Transverse colon (tissue), 4 donors: ENCODE data around the gene KIAA1958. TPM values are rescaled to one million over a fixed set of nuclear protein-coding genes. Genes with fewer than 3 reads are reported as not detected.
"Not testable (repeated sequence)": the region's sequence is repeated elsewhere in the genome, so short reads cannot be mapped to it uniquely, and the experiment has no call there.

Experiments used
- DNase-seq: peaks from one replicate; pipeline ENCODE4 v3.0.0-alpha.2; 2019
- H3K27ac ChIP-seq, 4 donors: fragments of 200-600 bp; sonication (generic); 2 replicates each; pipeline ENCODE4 v1.5.1; 2016 to 2018; ENCODE audit warnings: inconsistent platforms in 4 of 4
- H3K27me3 ChIP-seq: fragments of 200-600 bp; sonication (generic); 2 replicates; pipeline ENCODE4 v1.5.1; 2017; ENCODE audit warnings: inconsistent platforms
- H3K36me3 ChIP-seq, 4 donors: fragments of 200-600 bp; sonication (generic); 2 replicates each; pipeline ENCODE4 v1.5.1; 2017 to 2019; ENCODE audit warnings: inconsistent platforms in 4 of 4
- H3K4me1 ChIP-seq, 4 donors: fragments of 200-600 bp; sonication (generic); 2 replicates each; pipeline ENCODE4 v1.5.1; 2017 to 2020; ENCODE audit warnings: inconsistent platforms in 4 of 4
- H3K4me3 ChIP-seq, 4 donors: fragments of 200-600 bp; sonication (generic); 1 replicate in 1 of 4; 2 replicates in 3 of 4; pipeline versions ENCODE4 v1.5.1 to v1.6.1; 2017 to 2019; ENCODE audit warnings: inconsistent platforms in 4 of 4
- H3K9me3 ChIP-seq, 2 donors: fragments of 200-600 bp; sonication (generic); 2 replicates each; pipeline ENCODE4 v1.5.1; 2017 to 2019; ENCODE audit warnings: inconsistent platforms in 2 of 2
- EP300 ChIP-seq: sonication (generic); formaldehyde crosslinking; IDR thresholded peaks from one replicate; pipeline ENCODE4 v1.6.1; 2017; ENCODE audit warnings: antibody characterized with exemption, low read depth
- POLR2A ChIP-seq: fragments of 450-650 bp; IDR thresholded peaks from one replicate; pipeline ENCODE4 v1.6.1; 2016; ENCODE audit warnings: antibody characterized with exemption, mild to moderate bottlenecking, moderate library complexity
- POLR2AphosphoS5 ChIP-seq, 3 donors: sonication (generic); formaldehyde crosslinking; IDR thresholded peaks; one replicate each; pipeline ENCODE4 v1.6.1; 2016; ENCODE audit warnings: antibody characterized with exemption in 3 of 3
- WGBS, 2 donors: methylation state at CpG; one replicate each; pipeline ENCODE4 v1.1.5; 2018; ENCODE audit warnings: low coverage in 1 of 2; 5-methylcytosine and 5-hydroxymethylcytosine counted together
- in situ Hi-C, 4 donors: fragments of 200-750 bp; cut with MboI; loops; one replicate each; pipeline versions ENCODE4 v1.15.0 to v1.15.1; 2017; ENCODE audit warnings: low sequenced_read_pairs in 3 of 4, low pct_ligation_motif_present in 1 of 4, low pct_unique_long_range_greater_than_20kb in 1 of 4
- intact Hi-C: fragments of 100-400 bp; cut with DNase I; formaldehyde crosslinking; loops from one replicate; pipeline ENCODE4 v1.15.1; 2023; ENCODE audit warnings: low total_unique reads
- total RNA-seq, 4 donors: library from RNA; depleted of rRNA; stranded (reverse); fragments of >200 nt; gene quantifications; one replicate each; pipeline ENCODE4 v1.1.0, GENCODE V29; 2016
- TF ChIP-seq, protein P1 (sequence below), 5 experiments: fragments of 200-600 bp in 3 of 5; fragments of 450-650 bp in 2 of 5; sonication (generic) in 3 of 5; IDR thresholded peaks; 1 replicate in 2 of 5; 2 replicates in 3 of 5; pipeline ENCODE4 v1.5.1; 2016 to 2017; ENCODE audit warnings: antibody characterized with exemption in 5 of 5, inconsistent platforms in 3 of 5, mild to moderate bottlenecking in 2 of 5, moderate library complexity in 1 of 5

KIAA1958 gene
- total RNA-seq, 4 donors from 2014 or later, result 5.0 to 12.4 (median 9.4) TPM

DNA sequence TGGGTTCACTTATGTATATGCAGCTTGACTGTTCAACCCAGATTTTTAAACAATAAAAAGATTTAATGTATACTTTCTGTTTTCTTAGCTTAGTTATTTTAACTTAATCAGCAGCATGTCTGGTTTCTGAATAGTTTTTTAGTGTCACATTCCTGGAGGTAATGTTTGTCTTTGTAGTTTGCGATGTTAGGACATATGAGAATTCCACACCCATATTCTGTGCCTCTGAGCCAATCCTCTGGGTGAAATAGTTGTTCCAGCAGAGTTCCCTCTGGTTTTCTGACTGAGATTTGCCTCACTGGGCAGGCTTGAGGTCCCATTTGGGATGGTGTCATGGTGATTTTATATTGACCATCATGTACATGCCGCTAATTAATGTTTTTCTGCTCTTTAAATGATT, 182.7 kb downstream of the KIAA1958 start:
- TF ChIP-seq EP300 (no peak), POLR2AphosphoS5 (IDR thresholded peaks at IDR 0.05) (no peak), POLR2A (no peak)
- TF ChIP-seq, protein P1, sequence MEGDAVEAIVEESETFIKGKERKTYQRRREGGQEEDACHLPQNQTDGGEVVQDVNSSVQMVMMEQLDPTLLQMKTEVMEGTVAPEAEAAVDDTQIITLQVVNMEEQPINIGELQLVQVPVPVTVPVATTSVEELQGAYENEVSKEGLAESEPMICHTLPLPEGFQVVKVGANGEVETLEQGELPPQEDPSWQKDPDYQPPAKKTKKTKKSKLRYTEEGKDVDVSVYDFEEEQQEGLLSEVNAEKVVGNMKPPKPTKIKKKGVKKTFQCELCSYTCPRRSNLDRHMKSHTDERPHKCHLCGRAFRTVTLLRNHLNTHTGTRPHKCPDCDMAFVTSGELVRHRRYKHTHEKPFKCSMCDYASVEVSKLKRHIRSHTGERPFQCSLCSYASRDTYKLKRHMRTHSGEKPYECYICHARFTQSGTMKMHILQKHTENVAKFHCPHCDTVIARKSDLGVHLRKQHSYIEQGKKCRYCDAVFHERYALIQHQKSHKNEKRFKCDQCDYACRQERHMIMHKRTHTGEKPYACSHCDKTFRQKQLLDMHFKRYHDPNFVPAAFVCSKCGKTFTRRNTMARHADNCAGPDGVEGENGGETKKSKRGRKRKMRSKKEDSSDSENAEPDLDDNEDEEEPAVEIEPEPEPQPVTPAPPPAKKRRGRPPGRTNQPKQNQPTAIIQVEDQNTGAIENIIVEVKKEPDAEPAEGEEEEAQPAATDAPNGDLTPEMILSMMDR (IDR thresholded peaks at IDR 0.05), result no peak
- WGBS, 2 donors, result 89 to 91% methylated on average over 2 of the region's 2 CpGs
- no peaks in the 10 kb centered on the region for H3K4me1 ChIP-seq
- no peaks in the 10 kb centered on the region for H3K27me3 ChIP-seq
- H3K36me3 ChIP-seq, result no peaks in the 10 kb centered on the region
- in situ Hi-C loops (no loop called here), intact Hi-C loops (no loop called here)
- H3K9me3 ChIP-seq, result no peaks in the 10 kb centered on the region
- H3K27ac ChIP-seq, result no peak overlapping the region
- H3K4me3 ChIP-seq, result no peak overlapping the region
- DNase-seq, result no peak

DNA sequence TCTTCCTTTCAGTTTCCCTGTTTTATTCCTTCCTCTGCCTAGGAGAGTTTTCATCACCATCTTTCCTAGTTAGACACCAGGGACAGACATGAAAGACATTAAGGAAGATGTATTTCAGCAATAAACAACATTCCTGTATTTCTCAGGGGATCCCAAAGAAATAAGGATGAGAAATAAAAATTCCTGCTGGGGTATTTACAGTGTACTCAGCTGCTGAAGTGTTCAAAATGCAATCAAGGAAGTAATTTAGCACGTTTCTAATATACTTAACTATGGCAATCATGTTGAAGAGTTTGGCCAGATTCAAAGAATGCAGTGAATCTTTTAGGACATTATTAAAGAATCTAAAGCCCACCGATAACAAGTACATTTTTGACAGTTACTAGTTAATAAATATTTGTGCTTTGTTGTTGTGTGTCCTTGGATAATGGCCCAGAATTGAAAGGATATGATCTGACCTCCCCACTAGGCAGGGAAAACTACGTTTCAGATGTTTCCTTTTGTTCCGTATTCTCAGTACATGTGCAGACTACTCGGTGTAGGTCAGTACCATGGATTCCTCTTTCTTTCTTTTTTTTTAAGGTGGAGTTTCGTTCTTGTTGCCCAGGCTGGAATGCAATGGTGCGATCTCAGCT, 184.5 kb downstream of the KIAA1958 start:
- Histone ChIP-seq H3K36me3 (no peaks in the 10 kb centered on the region), H3K4me1 (no peaks in the 10 kb centered on the region), H3K9me3 (no peaks in the 10 kb centered on the region), H3K27me3 (no peaks in the 10 kb centered on the region), H3K4me3 (no peak overlapping the region), H3K27ac (no peak overlapping the region)
- no peak for TF ChIP-seq POLR2A
- TF ChIP-seq, protein P1 (IDR thresholded peaks at IDR 0.05), result no peak
- no peak for TF ChIP-seq EP300
- TF ChIP-seq POLR2AphosphoS5 (IDR thresholded peaks at IDR 0.05), result no peak
- intact Hi-C loops (no loop called here), in situ Hi-C loops (no loop called here)
- 61 to 76% methylated on average over 5 to 7 of the region's 7 CpGs for WGBS, 2 donors
- DNase-seq, result no peak

DNA sequence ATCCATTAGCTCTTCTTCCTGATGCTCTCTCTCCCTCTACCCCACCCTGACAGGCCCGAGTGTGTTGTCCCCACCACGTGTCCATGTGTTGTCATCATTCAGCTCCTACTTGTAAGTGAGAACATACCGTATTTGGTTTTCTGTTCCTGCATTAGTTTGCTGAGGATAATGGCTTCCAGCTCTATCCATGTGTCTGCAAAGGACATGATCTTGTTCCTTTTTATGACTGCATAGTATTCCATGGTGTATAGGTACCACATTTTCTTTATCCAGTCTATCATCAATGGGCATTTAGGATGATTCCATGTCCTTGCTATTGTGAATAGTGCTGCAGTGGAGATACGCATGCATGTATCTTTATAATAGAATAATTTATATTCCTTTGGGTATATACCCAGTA, 186.6 kb downstream of the KIAA1958 start:
- in situ Hi-C loops, intact Hi-C loops: not testable (repeated sequence)
- WGBS, 2 donors, result 90 to 94% methylated on average over 4 of the region's 4 CpGs

DNA sequence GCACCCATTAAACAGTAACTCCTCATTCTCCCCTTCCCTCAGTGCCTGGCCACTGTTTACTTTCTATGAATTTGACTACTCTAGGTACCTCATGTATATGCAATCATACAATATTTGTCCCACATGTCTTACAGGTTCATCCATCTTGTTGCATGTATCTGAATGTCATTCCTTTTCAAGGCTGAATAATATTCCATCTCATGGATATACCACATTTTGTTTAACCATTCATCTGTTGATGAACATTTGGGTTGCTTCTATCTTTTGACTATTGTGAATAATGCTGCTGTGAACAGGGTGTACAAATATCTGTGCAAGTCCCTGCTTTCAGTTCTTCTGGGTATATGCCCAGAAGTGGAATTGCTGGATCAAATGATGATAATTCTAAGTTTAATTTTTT, 190.4 kb downstream of the KIAA1958 start:
- H3K27ac ChIP-seq, result no peak overlapping the region
- H3K4me1 ChIP-seq, result no peaks in the 10 kb centered on the region
- H3K9me3 ChIP-seq, result peaks cover 13% of the 10 kb centered on the region in 2 donors
- no peaks in the 10 kb centered on the region for H3K36me3 ChIP-seq
- in situ Hi-C loops (no loop called here), intact Hi-C loops (no loop called here)
- no peaks in the 10 kb centered on the region for H3K27me3 ChIP-seq
- no peak overlapping the region for H3K4me3 ChIP-seq
- DNase-seq, result no peak
- TF ChIP-seq, protein P1 (IDR thresholded peaks at IDR 0.05), result no peak
- TF ChIP-seq POLR2A, result no peak
- no peak for TF ChIP-seq POLR2AphosphoS5 (IDR thresholded peaks at IDR 0.05)
- no peak for TF ChIP-seq EP300

More for the DNA sequence above, 186.6 kb downstream of the KIAA1958 start:
- H3K4me1 ChIP-seq, H3K27me3 ChIP-seq, H3K9me3 ChIP-seq, H3K36me3 ChIP-seq, H3K4me3 ChIP-seq, DNase-seq, H3K27ac ChIP-seq: not testable (repeated sequence)

DNA sequence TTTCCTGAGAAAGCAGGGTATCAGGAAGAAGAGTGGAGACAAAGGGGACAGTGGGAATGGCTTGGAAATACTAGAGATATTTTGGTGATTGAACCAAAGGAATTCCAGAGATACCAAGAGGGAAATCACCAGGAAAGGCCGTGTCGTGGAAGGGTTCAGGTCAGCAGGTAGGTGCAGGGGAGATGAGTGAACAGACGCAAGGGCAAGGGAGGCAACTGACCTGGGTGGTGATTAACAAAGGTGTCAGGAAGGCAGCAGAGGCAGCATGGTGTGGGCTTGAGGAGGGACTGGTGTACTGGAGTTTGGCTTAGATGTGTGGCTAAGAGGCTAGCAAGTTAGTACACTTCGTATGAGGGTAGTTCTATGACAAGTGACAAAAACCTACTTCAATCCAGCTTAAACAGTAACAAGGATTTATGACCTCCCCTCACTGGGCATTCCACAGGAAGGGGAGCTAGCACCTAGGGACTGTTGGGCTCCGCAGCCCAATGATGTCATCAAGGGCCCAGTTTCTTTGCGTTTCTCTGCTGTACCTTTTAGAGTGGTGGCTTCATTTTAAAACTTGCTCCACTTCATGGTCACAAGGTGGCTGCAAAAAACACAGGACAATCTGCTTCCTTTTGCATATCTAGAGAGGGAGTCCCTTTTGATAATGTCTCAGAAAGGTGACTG, 194.2 kb downstream of the KIAA1958 start:
- no peak for TF ChIP-seq POLR2A
- no peak for TF ChIP-seq EP300
- no peak for TF ChIP-seq POLR2AphosphoS5 (IDR thresholded peaks at IDR 0.05)
- TF ChIP-seq, protein P1 (IDR thresholded peaks at IDR 0.05), result no peak
- no peak for DNase-seq
- intact Hi-C loops (no loop called here), in situ Hi-C loops (no loop called here)
- peaks cover 0 to 11% (median 5%) of the 10 kb centered on the region in 4 donors for H3K36me3 ChIP-seq
- no peaks in the 10 kb centered on the region for H3K27me3 ChIP-seq
- H3K4me1 ChIP-seq, result no peaks in the 10 kb centered on the region
- WGBS, 2 donors, result 82 to 89% methylated on average over 4 to 6 of the region's 6 CpGs
- peaks cover 13% of the 10 kb centered on the region in 2 donors for H3K9me3 ChIP-seq
- no peak overlapping the region for H3K4me3 ChIP-seq
- H3K27ac ChIP-seq, result no peak overlapping the region
